ENCODE results near the gene FAM120A. TPM values are rescaled to one million over a fixed set of nuclear protein-coding genes. Genes with fewer than 3 reads are reported as not detected.

Gene FAM120A
- total RNA-seq, 4 donors from 2014 or later = 67.5 to 108 (median 89.8) TPM

GRCh38 chr9:93488244-93488643 lies 36.8 kb downstream of the FAM120A start:
- H3K4me1 ChIP-seq = no peaks in the 10 kb centered on the region
- H3K36me3 ChIP-seq = peaks cover 27% of the 10 kb centered on the region
- no peak for DNase-seq (ENCODE audit: low spot score in 2 of 2)
- no peaks in the 10 kb centered on the region for H3K9me3 ChIP-seq
- no peaks in the 10 kb centered on the region for H3K27me3 ChIP-seq
- no peak overlapping the region for H3K27ac ChIP-seq
- TF ChIP-seq POLR2A (IDR thresholded peaks at IDR 0.05) = no peak
- TF ChIP-seq EP300 (IDR thresholded peaks at IDR 0.05) = no peak
- TF ChIP-seq POLR2AphosphoS5 (IDR thresholded peaks at IDR 0.05) = no peak
- TF ChIP-seq CTCF (IDR thresholded peaks at IDR 0.05) = no peak
- WGBS = 90% methylated on average over 5 of the region's 5 CpGs
- H3K4me3 ChIP-seq = no peak overlapping the region

- Histone ChIP-seq H3K4me1 (no peaks in the 10 kb centered on the region), H3K9me3 (no peaks in the 10 kb centered on the region), H3K36me3 (peaks cover 24% of the 10 kb centered on the region), H3K27me3 (no peaks in the 10 kb centered on the region), H3K4me3 (no peak overlapping the region), H3K27ac (no peak overlapping the region)
- WGBS = 92% methylated on average over 3 of the region's 3 CpGs
- DNase-seq (ENCODE audit: low spot score in 2 of 2) = no peak
- TF ChIP-seq POLR2A (IDR thresholded peaks at IDR 0.05) = no peak
- no peak for TF ChIP-seq POLR2AphosphoS5 (IDR thresholded peaks at IDR 0.05)
- no peak for TF ChIP-seq CTCF (IDR thresholded peaks at IDR 0.05)
- no peak for TF ChIP-seq EP300 (IDR thresholded peaks at IDR 0.05)
Measured at GRCh38 chr9:93491593-93492232, 40.2 kb downstream of the FAM120A start.

- Histone ChIP-seq H3K27ac (no peak overlapping the region), H3K4me1 (no peaks in the 10 kb centered on the region), H3K36me3 (peaks cover 30% of the 10 kb centered on the region), H3K27me3 (no peaks in the 10 kb centered on the region), H3K4me3 (no peak overlapping the region), H3K9me3 (no peaks in the 10 kb centered on the region)
- no peak for DNase-seq (ENCODE audit: low spot score in 2 of 2)
- 57% methylated on average over 5 of the region's 5 CpGs for WGBS
- no peak for TF ChIP-seq POLR2AphosphoS5 (IDR thresholded peaks at IDR 0.05)
- TF ChIP-seq EP300 (IDR thresholded peaks at IDR 0.05) = no peak
- no peak for TF ChIP-seq POLR2A (IDR thresholded peaks at IDR 0.05)
- no peak for TF ChIP-seq CTCF (IDR thresholded peaks at IDR 0.05)
Measured at GRCh38 chr9:93492327-93492726, 40.8 kb downstream of the FAM120A start.

GRCh38 chr9:93493949-93494348 lies 42.5 kb downstream of the FAM120A start:
- H3K4me1 ChIP-seq = no peaks in the 10 kb centered on the region
- no peak for DNase-seq (ENCODE audit: low spot score in 2 of 2)
- H3K27me3 ChIP-seq = no peaks in the 10 kb centered on the region
- WGBS = 95% methylated on average over 11 of the region's 12 CpGs
- no peak overlapping the region for H3K27ac ChIP-seq
- H3K36me3 ChIP-seq = peaks cover 43% of the 10 kb centered on the region
- no peak for TF ChIP-seq POLR2A (IDR thresholded peaks at IDR 0.05)
- no peak for TF ChIP-seq POLR2AphosphoS5 (IDR thresholded peaks at IDR 0.05)
- TF ChIP-seq CTCF (IDR thresholded peaks at IDR 0.05) = no peak
- no peak for TF ChIP-seq EP300 (IDR thresholded peaks at IDR 0.05)
- no peak overlapping the region for H3K4me3 ChIP-seq
- H3K9me3 ChIP-seq = no peaks in the 10 kb centered on the region

GRCh38 chr9:93496285-93496684 lies 44.8 kb downstream of the FAM120A start:
- TF ChIP-seq EP300 (IDR thresholded peaks at IDR 0.05) (no peak), POLR2A (IDR thresholded peaks at IDR 0.05) (no peak), POLR2AphosphoS5 (IDR thresholded peaks at IDR 0.05) (no peak), CTCF (IDR thresholded peaks at IDR 0.05) (no peak)
- Histone ChIP-seq H3K9me3 (no peaks in the 10 kb centered on the region), H3K4me3 (no peak overlapping the region), H3K27ac (no peak overlapping the region), H3K36me3 (peaks cover 54% of the 10 kb centered on the region), H3K27me3 (no peaks in the 10 kb centered on the region), H3K4me1 (no peaks in the 10 kb centered on the region)
- no peak for DNase-seq (ENCODE audit: low spot score in 2 of 2)
- WGBS = 14% methylated on average over 3 of the region's 3 CpGs
